Osteocyte (in vitro differentiated cells): ENCODE results near the gene TMIGD3. TPM values are rescaled to one million over a fixed set of nuclear protein-coding genes. Genes with fewer than 3 reads are reported as not detected.

Experiments used
- DNase-seq: peaks from one replicate; pipeline ENCODE4 v3.0.0; 2021; ENCODE audit warnings: mixed read lengths; ENCODE audit not compliant: unreplicated experiment; ENCODE audit errors: extremely low spot score
- H3K27ac Mint-ChIP-seq: one replicate; pipeline ENCODE4 v1.8.0; 2021; ENCODE audit warnings: mild to moderate bottlenecking, mixed read lengths; ENCODE audit not compliant: unreplicated experiment
- H3K27me3 Mint-ChIP-seq: one replicate; pipeline ENCODE4 v1.8.0; 2021; ENCODE audit warnings: mixed read lengths; ENCODE audit not compliant: unreplicated experiment
- H3K36me3 Mint-ChIP-seq: one replicate; pipeline ENCODE4 v1.8.0; 2021; ENCODE audit warnings: mixed read lengths; ENCODE audit not compliant: unreplicated experiment
- H3K4me1 Mint-ChIP-seq: one replicate; pipeline ENCODE4 v1.8.0; 2021; ENCODE audit warnings: mixed read lengths; ENCODE audit not compliant: unreplicated experiment
- H3K4me3 Mint-ChIP-seq: one replicate; pipeline ENCODE4 v1.8.0; 2021; ENCODE audit warnings: mild to moderate bottlenecking, moderate library complexity, mixed read lengths; ENCODE audit not compliant: unreplicated experiment
- H3K9me3 Mint-ChIP-seq: one replicate; pipeline ENCODE4 v1.8.0; 2021; ENCODE audit warnings: mixed read lengths; ENCODE audit not compliant: unreplicated experiment
- total RNA-seq: library from RNA; stranded (reverse); gene quantifications from 2 replicates; pipeline ENCODE4 v1.2.1, GENCODE V29; 2021
- TF ChIP-seq, protein P1 (sequence below): fragments of 200-600 bp; sonication (generic); IDR thresholded peaks from 2 replicates; pipeline ENCODE4 v1.5.0; 2021; ENCODE audit warnings: antibody characterized with exemption, mild to moderate bottlenecking, moderate library complexity

TMIGD3 gene
- total RNA-seq, 1 donor from 2014 or later = not detected

DNA sequence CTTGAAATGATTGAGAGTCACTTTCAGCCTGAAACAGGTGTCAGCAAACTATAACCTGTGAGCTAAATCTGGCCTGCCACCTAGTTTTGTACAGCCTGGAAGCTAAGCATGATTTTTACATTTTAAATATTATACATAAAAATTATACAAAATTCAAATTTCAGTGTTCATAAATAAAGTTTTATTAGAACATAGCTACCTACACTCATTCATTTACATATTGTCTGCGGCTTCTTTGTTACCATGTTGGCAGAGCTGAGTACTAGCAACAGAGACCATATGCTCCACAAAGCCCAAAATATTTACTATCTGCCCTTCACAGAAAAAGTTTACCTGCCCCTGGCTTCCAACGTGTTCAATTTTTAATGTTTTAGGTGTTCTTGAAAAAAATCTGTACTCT lies 37.7 kb downstream of the TMIGD3 start:
- H3K27me3 Mint-ChIP-seq = no peaks in the 10 kb centered on the region
- TF ChIP-seq, protein P1, sequence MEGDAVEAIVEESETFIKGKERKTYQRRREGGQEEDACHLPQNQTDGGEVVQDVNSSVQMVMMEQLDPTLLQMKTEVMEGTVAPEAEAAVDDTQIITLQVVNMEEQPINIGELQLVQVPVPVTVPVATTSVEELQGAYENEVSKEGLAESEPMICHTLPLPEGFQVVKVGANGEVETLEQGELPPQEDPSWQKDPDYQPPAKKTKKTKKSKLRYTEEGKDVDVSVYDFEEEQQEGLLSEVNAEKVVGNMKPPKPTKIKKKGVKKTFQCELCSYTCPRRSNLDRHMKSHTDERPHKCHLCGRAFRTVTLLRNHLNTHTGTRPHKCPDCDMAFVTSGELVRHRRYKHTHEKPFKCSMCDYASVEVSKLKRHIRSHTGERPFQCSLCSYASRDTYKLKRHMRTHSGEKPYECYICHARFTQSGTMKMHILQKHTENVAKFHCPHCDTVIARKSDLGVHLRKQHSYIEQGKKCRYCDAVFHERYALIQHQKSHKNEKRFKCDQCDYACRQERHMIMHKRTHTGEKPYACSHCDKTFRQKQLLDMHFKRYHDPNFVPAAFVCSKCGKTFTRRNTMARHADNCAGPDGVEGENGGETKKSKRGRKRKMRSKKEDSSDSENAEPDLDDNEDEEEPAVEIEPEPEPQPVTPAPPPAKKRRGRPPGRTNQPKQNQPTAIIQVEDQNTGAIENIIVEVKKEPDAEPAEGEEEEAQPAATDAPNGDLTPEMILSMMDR = no peak
- H3K36me3 Mint-ChIP-seq = peaks cover 25% of the 10 kb centered on the region
- DNase-seq = no peak
- H3K4me3 Mint-ChIP-seq = no peak overlapping the region
- no peak overlapping the region for H3K27ac Mint-ChIP-seq
- H3K9me3 Mint-ChIP-seq = no peaks in the 10 kb centered on the region
- H3K4me1 Mint-ChIP-seq = peaks cover 5% of the 10 kb centered on the region

DNA sequence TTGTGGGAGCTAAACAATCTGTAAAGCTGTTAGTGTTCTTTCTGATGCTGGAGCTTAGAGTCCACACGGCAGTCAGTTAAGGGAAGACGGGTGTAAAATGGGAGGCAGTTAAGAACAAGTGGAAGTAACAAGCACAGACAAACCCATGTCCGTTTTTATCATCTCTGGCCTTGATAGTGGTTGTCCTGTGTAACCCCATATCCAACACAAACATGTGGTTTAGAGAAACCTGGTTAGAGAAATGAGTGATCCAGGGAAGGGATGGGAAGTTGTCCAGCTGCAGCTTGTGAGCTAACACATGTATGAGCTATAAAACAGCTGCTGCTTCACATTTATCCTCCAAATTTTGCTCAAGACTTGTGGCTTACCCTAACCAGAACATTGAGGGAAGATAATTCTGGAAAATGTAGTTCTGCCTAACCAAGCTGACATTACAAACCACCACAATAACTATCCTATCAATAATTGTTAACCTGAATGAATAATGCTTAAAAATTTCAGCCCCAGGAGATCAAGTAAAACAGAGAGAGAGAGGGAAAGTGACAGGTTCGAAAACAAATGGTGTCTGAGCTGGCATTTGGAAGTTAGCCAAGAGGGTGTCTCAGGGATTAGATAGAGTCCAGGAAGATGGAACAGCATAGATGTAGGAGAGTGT lies 40.3 kb downstream of the TMIGD3 start:
- no peak overlapping the region for H3K4me3 Mint-ChIP-seq
- TF ChIP-seq, protein P1 = no peak
- peaks cover 41% of the 10 kb centered on the region for H3K36me3 Mint-ChIP-seq
- H3K4me1 Mint-ChIP-seq = peaks cover 5% of the 10 kb centered on the region
- no peak for DNase-seq
- H3K27me3 Mint-ChIP-seq = no peaks in the 10 kb centered on the region
- H3K27ac Mint-ChIP-seq = no peak overlapping the region
- no peaks in the 10 kb centered on the region for H3K9me3 Mint-ChIP-seq

DNA sequence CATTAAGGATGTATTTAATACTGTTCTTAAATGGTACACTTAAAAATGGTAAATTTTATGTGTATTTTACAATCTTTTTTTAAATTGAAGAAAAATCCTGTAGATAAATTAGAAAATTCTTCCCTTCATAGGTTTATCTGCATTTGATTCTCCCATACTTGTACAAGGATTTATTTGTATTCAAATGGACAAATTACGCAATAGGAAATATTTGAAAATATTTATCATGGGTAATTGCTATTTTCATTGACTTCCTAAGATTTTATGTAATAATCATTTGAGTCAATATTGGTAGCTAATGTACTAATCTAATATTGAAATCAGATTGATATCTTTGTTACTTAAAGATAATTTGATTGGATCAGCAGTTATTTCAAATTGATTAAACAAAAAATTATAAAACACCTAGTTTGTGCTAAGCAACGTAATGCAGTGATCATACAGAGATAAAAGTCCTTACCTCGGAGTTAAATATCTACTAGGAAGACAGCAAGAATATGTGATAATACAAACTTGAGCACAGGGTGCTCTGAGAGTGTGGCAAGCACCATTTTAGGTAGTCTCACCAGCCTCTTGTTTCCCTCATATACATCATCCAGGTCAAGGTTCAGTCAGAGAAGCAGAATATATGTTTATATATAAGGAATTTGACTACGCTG lies 40.9 kb downstream of the TMIGD3 start:
- DNase-seq = no peak
- H3K9me3 Mint-ChIP-seq = no peaks in the 10 kb centered on the region

GRCh38 chr1:111461765-111462164 lies 41.7 kb downstream of the TMIGD3 start:
- TF ChIP-seq, protein P1 = no peak
- Mint-ChIP-seq H3K36me3 (peaks cover 53% of the 10 kb centered on the region), H3K27me3 (no peaks in the 10 kb centered on the region), H3K4me1 (peaks cover 5% of the 10 kb centered on the region), H3K9me3 (no peaks in the 10 kb centered on the region), H3K4me3 (no peak overlapping the region), H3K27ac (no peak overlapping the region)
- DNase-seq = no peak

More for the DNA sequence above, 40.9 kb downstream of the TMIGD3 start:
- H3K4me1 Mint-ChIP-seq = peaks cover 5% of the 10 kb centered on the region
- TF ChIP-seq, protein P1 = no peak
- H3K27me3 Mint-ChIP-seq = no peaks in the 10 kb centered on the region
- peaks cover 48% of the 10 kb centered on the region for H3K36me3 Mint-ChIP-seq
- H3K27ac Mint-ChIP-seq = no peak overlapping the region
- H3K4me3 Mint-ChIP-seq = no peak overlapping the region

GRCh38 chr1:111455642-111456031 lies 47.8 kb downstream of the TMIGD3 start:
- TF ChIP-seq, protein P1 = no peak
- no peaks in the 10 kb centered on the region for H3K27me3 Mint-ChIP-seq
- H3K27ac Mint-ChIP-seq = no peak overlapping the region
- H3K36me3 Mint-ChIP-seq = peaks cover 55% of the 10 kb centered on the region
- no peak overlapping the region for H3K4me3 Mint-ChIP-seq
- DNase-seq = no peak
- peaks cover 16% of the 10 kb centered on the region for H3K4me1 Mint-ChIP-seq
- no peaks in the 10 kb centered on the region for H3K9me3 Mint-ChIP-seq
